AG04449 (cell line): Measurements from ENCODE around the gene NCF4.

Source experiments
- CTCF ChIA-PET: fragments of 350-600 bp; formaldehyde crosslinking; extraction: SDS; loops from one replicate; lab custom pipeline; 2021; ENCODE audit warnings: antibody characterized with exemption; lab: Yijun Ruan, JAX
- POLR2A ChIA-PET: fragments of 400-600, 350-600 bp; formaldehyde crosslinking; extraction: SDS; loops from one replicate; lab custom pipeline; 2020; ENCODE audit warnings: antibody characterized with exemption, inconsistent platforms; lab: Yijun Ruan, JAX
- DNase-seq: peaks from one replicate; pipeline ENCODE4 v3.0.0-alpha.2; 2010; ENCODE audit warnings: low read depth, low spot score
- H3K4me3 ChIP-seq: 2 replicates; pipeline ENCODE4 v1.5.1; 2011; ENCODE audit warnings: low read depth, mild to moderate bottlenecking, control low read depth, low read length
- TF ChIP-seq, protein P1 (sequence below): IDR thresholded peaks from one replicate; pipeline ENCODE4 v1.5.1; 2011; ENCODE audit warnings: mild to moderate bottlenecking, moderate library complexity, low read length, control low read depth, inconsistent platforms; ENCODE audit not compliant: insufficient read depth; ENCODE audit errors: missing control alignments

NCF4 gene

GRCh38 chr22:36871669-36872081, 10.9 kb downstream of the NCF4 start:
- H3K4me3 ChIP-seq: no peak overlapping the region
- CTCF ChIA-PET: interaction anchor here (1.2 to 4.8 kb wide), 3 partner anchors 10 to 107 kb away, joined by 4 to 65 read pairs (median 9); no protein-coding TSS in a partner anchor
- TF ChIP-seq, protein P1, sequence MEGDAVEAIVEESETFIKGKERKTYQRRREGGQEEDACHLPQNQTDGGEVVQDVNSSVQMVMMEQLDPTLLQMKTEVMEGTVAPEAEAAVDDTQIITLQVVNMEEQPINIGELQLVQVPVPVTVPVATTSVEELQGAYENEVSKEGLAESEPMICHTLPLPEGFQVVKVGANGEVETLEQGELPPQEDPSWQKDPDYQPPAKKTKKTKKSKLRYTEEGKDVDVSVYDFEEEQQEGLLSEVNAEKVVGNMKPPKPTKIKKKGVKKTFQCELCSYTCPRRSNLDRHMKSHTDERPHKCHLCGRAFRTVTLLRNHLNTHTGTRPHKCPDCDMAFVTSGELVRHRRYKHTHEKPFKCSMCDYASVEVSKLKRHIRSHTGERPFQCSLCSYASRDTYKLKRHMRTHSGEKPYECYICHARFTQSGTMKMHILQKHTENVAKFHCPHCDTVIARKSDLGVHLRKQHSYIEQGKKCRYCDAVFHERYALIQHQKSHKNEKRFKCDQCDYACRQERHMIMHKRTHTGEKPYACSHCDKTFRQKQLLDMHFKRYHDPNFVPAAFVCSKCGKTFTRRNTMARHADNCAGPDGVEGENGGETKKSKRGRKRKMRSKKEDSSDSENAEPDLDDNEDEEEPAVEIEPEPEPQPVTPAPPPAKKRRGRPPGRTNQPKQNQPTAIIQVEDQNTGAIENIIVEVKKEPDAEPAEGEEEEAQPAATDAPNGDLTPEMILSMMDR: no peak
- POLR2A ChIA-PET: no interaction called here
- no peak for DNase-seq

GRCh38 chr22:36872084-36872483, 11.3 kb downstream of the NCF4 start:
- no peak for DNase-seq
- ChIA-PET CTCF (interaction anchor here (1.2 to 4.8 kb wide), 3 partner anchors 10 to 107 kb away, joined by 4 to 65 read pairs (median 9); no protein-coding TSS in a partner anchor), POLR2A (no interaction called here)
- H3K4me3 ChIP-seq: no peak overlapping the region
- TF ChIP-seq, protein P1: no peak

DNA sequence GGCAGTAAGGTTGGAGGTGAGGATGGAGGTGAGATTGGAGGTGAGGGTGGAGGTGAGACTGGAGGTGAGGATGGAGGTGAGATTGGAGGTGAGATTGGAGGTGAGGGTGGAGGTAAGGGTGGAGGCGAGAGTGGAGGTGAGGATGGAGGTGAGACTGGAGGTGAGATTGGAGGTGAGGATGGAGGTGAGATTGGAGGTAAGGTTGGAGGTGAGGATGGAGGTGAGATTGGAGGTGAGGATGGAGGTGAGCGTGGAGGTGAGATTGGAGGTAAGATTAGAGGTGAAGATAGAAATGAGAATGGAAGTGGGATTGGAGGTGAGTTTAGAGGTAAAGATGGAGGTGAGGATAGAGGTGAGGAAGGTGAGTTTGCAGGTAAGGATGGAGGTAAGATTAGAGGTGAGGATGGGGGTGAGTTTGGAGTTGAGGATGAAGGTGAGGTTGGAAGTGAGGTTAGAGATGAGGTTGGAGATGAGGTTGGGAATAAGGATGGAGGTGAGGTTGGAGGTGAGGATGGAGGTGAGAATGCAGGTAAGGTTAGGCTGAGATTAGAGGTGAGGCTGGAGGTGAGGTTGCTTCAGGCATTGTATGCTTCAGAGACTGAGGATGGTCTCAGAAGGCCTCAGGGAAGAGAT, 12.2 kb downstream of the NCF4 start:
- H3K4me3 ChIP-seq: no peak overlapping the region
- POLR2A ChIA-PET: no interaction called here
- DNase-seq: no peak
- CTCF ChIA-PET: interaction anchor here (0.9 to 8.3 kb wide), 10 partner anchors 11 to 172 kb away, joined by 3 to 64 read pairs (median 4); partner anchors contain the start of gene NCF4
- TF ChIP-seq, protein P1: no peak

GRCh38 chr22:36873614-36874308, 13.0 kb downstream of the NCF4 start:
- TF ChIP-seq, protein P1: peak; percentile 52
- ChIA-PET CTCF (interaction anchor here (0.5 to 8.3 kb wide), 13 partner anchors 11 to 171 kb away, joined by 3 to 64 read pairs (median 4); partner anchors contain the start of gene NCF4), POLR2A (no interaction called here)
- H3K4me3 ChIP-seq: no peak overlapping the region
- no peak for DNase-seq

DNA sequence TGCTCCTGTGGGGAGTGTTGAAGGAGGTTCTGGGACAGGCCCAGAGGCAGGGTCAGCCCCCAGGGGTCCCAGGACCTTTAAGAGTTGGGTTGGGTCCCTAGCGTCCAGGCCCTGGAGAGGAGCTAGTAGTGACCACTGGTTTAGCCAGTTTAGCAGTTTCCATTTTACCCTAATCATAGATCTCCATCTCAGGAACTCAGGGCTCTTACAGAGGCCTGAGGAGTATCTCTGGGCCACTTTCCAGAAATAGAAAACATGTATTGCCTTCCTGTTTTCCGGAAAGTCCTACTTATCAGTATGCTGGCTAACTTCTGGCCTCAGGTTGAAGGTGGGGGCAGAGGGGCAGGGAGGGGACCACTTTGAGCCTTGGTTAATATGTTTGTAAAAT, 13.5 kb downstream of the NCF4 start:
- CTCF ChIA-PET: interaction anchor here (0.5 to 8.3 kb wide), 13 partner anchors 10 to 171 kb away, joined by 3 to 64 read pairs (median 4); partner anchors contain the start of gene NCF4
- H3K4me3 ChIP-seq: no peak overlapping the region
- POLR2A ChIA-PET: no interaction called here
- TF ChIP-seq, protein P1: no peak
- no peak for DNase-seq

DNA sequence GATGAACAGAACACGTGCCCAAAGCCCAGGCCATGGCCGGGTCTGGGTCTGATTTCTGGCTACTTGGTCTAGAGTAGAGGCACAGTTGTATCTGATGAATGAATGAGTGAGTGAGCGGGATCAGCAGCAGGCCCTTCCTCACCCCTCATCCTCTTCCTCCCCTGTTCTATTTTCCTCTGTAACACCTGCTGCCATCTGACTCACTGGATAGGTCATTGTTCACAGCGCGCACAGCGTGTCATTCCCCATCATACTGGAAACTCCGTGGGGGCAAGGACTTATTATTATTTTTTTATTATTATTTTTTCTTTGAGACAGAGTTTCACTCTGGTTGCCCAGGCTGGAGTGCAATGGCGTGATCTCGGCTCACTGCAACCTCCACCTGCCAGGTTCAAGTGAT, 13.9 kb downstream of the NCF4 start:
- no peak for DNase-seq
- no peak overlapping the region for H3K4me3 ChIP-seq
- POLR2A ChIA-PET: no interaction called here
- CTCF ChIA-PET: interaction anchor here (1.1 to 8.3 kb wide), 6 partner anchors 17 to 170 kb away, joined by 3 to 64 read pairs (median 4); partner anchors contain the start of gene NCF4
- TF ChIP-seq, protein P1: no peak
